SK-N-SH (cell line): Measurements from ENCODE around the gene MBD3L2. TPM values are rescaled to one million over a fixed set of nuclear protein-coding genes. Genes with fewer than 3 reads are reported as not detected.

Source experiments
- CTCF ChIA-PET: fragments of 300-600, 350-600 bp; formaldehyde crosslinking; extraction: SDS; loops from one replicate; lab custom pipeline; 2021; lab: Yijun Ruan, JAX
- POLR2A ChIA-PET: fragments of 350-600 bp; sonication (Branson Sonifier 250); formaldehyde crosslinking; extraction: SDS; loops from one replicate; lab custom pipeline; 2020; ENCODE audit warnings: antibody characterized with exemption, inconsistent platforms; lab: Yijun Ruan, JAX
- DNase-seq: peaks from one replicate; pipeline ENCODE4 v3.0.0; 2012
- H2AFZ ChIP-seq: fragments of 200-600 bp; sonication (generic); 2 replicates; pipeline ENCODE4 v1.8.1; 2016; ENCODE audit warnings: antibody characterized with exemption, mild to moderate bottlenecking, low read depth
- H3F3A ChIP-seq: fragments of 200-600 bp; sonication (generic); replicated peaks from 2 replicates; pipeline ENCODE3; 2016; ENCODE audit warnings: antibody characterized with exemption, mild to moderate bottlenecking; ENCODE audit not compliant: insufficient read depth
- H3K27ac ChIP-seq, 2 experiments: fragments of 200-500 bp in 1 of 2; fragments of 200-600 bp in 1 of 2; sonication (Bioruptor generic) in 1 of 2; sonication (generic), shearing (Covaris generic) in 1 of 2; 2 replicates each; pipeline versions ENCODE4 v1.5.1 to v1.6.1; 2014 to 2016; ENCODE audit warnings: low read depth in 2 of 2, inconsistent platforms in 1 of 2, low read length in 1 of 2, mild to moderate bottlenecking in 1 of 2, mixed read lengths in 1 of 2
- H3K27me3 ChIP-seq: fragments of 200-600 bp; sonication (generic), shearing (Covaris generic); 2 replicates; pipeline ENCODE4 v1.6.1; 2016; ENCODE audit warnings: mixed run types; ENCODE audit not compliant: insufficient read depth
- H3K36me3 ChIP-seq, 2 experiments: fragments of 200-500 bp in 1 of 2; fragments of 200-600 bp in 1 of 2; sonication (Bioruptor generic) in 1 of 2; sonication (generic) in 1 of 2; replicated peaks in 1 of 2; 2 replicates each; pipeline versions ENCODE3 to v1.5.1; 2014 to 2016; ENCODE audit warnings: low read length in 1 of 2, mild to moderate bottlenecking in 1 of 2; ENCODE audit not compliant: insufficient read depth in 2 of 2, control insufficient read depth in 1 of 2
- H3K4me1 ChIP-seq, 2 experiments: fragments of 200-500 bp in 1 of 2; fragments of 200-600 bp in 1 of 2; sonication (Bioruptor generic) in 1 of 2; sonication (generic), shearing (Covaris generic) in 1 of 2; 2 replicates each; pipeline versions ENCODE4 v1.5.1 to v1.6.1; 2014 to 2016; ENCODE audit warnings: low read depth in 1 of 2, low read length in 1 of 2, mixed run types in 1 of 2; ENCODE audit not compliant: insufficient read depth in 2 of 2, control insufficient read depth in 1 of 2
- H3K4me2 ChIP-seq: fragments of 200-600 bp; sonication (generic), shearing (Covaris generic); 2 replicates; pipeline ENCODE4 v1.6.1; 2017; ENCODE audit warnings: mixed run types
- H3K4me3 ChIP-seq, 2 experiments: fragments of 200-500 bp in 1 of 2; fragments of 200-600 bp in 1 of 2; sonication (Bioruptor generic) in 1 of 2; sonication (generic), shearing (Covaris generic) in 1 of 2; 2 replicates each; pipeline versions ENCODE4 v1.5.1 to v1.8.1; 2014 to 2016; ENCODE audit warnings: low read depth in 2 of 2, inconsistent platforms in 1 of 2, low read length in 1 of 2, mild to moderate bottlenecking in 1 of 2, mixed read lengths in 1 of 2, moderate library complexity in 1 of 2
- H3K79me2 ChIP-seq: fragments of 200-600 bp; sonication (generic); 2 replicates; pipeline ENCODE4 v1.8.1; 2017; ENCODE audit warnings: mild to moderate bottlenecking; ENCODE audit not compliant: insufficient read depth
- H3K9ac ChIP-seq: fragments of 200-600 bp; sonication (generic); 2 replicates; pipeline ENCODE4 v1.6.1; 2017; ENCODE audit warnings: mixed run types
- H3K9me2 ChIP-seq: fragments of 200-600 bp; sonication (generic); 2 replicates; pipeline ENCODE4 v1.6.1; 2017; ENCODE audit warnings: mixed run types
- H3K9me3 ChIP-seq: fragments of 200-600 bp; sonication (generic); 2 replicates; pipeline ENCODE4 v1.6.1; 2017; ENCODE audit warnings: mixed run types, mild to moderate bottlenecking, moderate library complexity
- H4K20me1 ChIP-seq: fragments of 200-600 bp; sonication (generic); 2 replicates; pipeline ENCODE4 v1.6.1; 2017; ENCODE audit warnings: mild to moderate bottlenecking, mixed run types; ENCODE audit not compliant: insufficient read depth
- CTCF ChIP-seq: fragments of 200-600 bp; sonication (generic); IDR thresholded peaks from 2 replicates; pipeline ENCODE4 v1.6.1; 2017; ENCODE audit warnings: antibody characterized with exemption, mild to moderate bottlenecking, moderate library complexity
- ELF1 ChIP-seq: IDR thresholded peaks from 2 replicates; pipeline ENCODE4 v1.4.0; 2012
- EZH2phosphoT487 ChIP-seq: fragments of 200-600 bp; sonication (generic); IDR thresholded peaks from 2 replicates; pipeline ENCODE4 v1.6.1; 2017; ENCODE audit warnings: low read depth, mixed run types, mild to moderate bottlenecking, antibody characterized with exemption, moderate library complexity, borderline replicate concordance
- FOXJ3 ChIP-seq: sonication (generic); formaldehyde crosslinking; IDR thresholded peaks from 2 replicates; pipeline ENCODE4 v1.5.1; 2020; ENCODE audit warnings: mild to moderate bottlenecking, missing genetic modification reagents
- FOXM1 ChIP-seq: IDR thresholded peaks from 2 replicates; pipeline ENCODE4 v1.4.0; 2012; ENCODE audit warnings: low read depth, mild to moderate bottlenecking
- GATA2 ChIP-seq: sonication (generic); formaldehyde crosslinking; IDR thresholded peaks from 2 replicates; pipeline ENCODE4 v1.5.0; 2020; ENCODE audit warnings: mild to moderate bottlenecking, missing genetic modification reagents
- IRF3 ChIP-seq: fragments of 150-350 bp; IDR thresholded peaks from 2 replicates; pipeline ENCODE4 v1.6.1; 2016; ENCODE audit warnings: mild to moderate bottlenecking, low read depth, low read length
- JUND ChIP-seq: IDR thresholded peaks from 2 replicates; pipeline ENCODE4 v1.4.0; 2012
- MAX ChIP-seq: IDR thresholded peaks from 2 replicates; pipeline ENCODE4 v1.4.0; 2012; ENCODE audit warnings: low read depth
- MXI1 ChIP-seq: IDR thresholded peaks from 2 replicates; pipeline ENCODE4 v1.6.1; 2012; ENCODE audit warnings: mild to moderate bottlenecking, low read depth, low read length, improper control_type of control experiment
- NFIC ChIP-seq: IDR thresholded peaks from 2 replicates; pipeline ENCODE4 v1.4.0; 2012; ENCODE audit warnings: borderline replicate concordance
- POLR2AphosphoS5 ChIP-seq: IDR thresholded peaks from 2 replicates; pipeline ENCODE4 v1.6.1; 2012; ENCODE audit warnings: low read depth, low read length
- RAD21 ChIP-seq: IDR thresholded peaks from 2 replicates; pipeline ENCODE4 v1.6.1; 2012; ENCODE audit warnings: mild to moderate bottlenecking, low read length
- RFX5 ChIP-seq: IDR thresholded peaks from 2 replicates; pipeline ENCODE4 v1.6.1; 2012; ENCODE audit warnings: mild to moderate bottlenecking, improper control_type of control experiment, low read length
- SIN3A ChIP-seq: IDR thresholded peaks from 2 replicates; pipeline ENCODE4 v1.6.1; 2012; ENCODE audit warnings: low read depth, mild to moderate bottlenecking, low read length, moderate library complexity, borderline replicate concordance
- SMC3 ChIP-seq: IDR thresholded peaks from 2 replicates; pipeline ENCODE4 v1.6.1; 2012; ENCODE audit warnings: low read depth, low read length, improper control_type of control experiment
- TCF12 ChIP-seq: IDR thresholded peaks from 2 replicates; pipeline ENCODE4 v1.4.0; 2012
- USF1 ChIP-seq: IDR thresholded peaks from 2 replicates; pipeline ENCODE4 v1.4.0; 2012; ENCODE audit warnings: low read depth, borderline replicate concordance
- YY1 ChIP-seq: IDR thresholded peaks from 2 replicates; pipeline ENCODE4 v1.4.0; 2012; ENCODE audit warnings: low read depth, mild to moderate bottlenecking
- ZBTB33 ChIP-seq: IDR thresholded peaks from 2 replicates; pipeline ENCODE4 v1.4.0; 2012; ENCODE audit warnings: low read depth, borderline replicate concordance
- WGBS: methylation state at CpG from one replicate; pipeline ENCODE4 v1.1.6; 2017; ENCODE audit warnings: low lambda C conversion rate; 5-methylcytosine and 5-hydroxymethylcytosine counted together
- polyA plus RNA-seq, 3 experiments: library from polyadenylated mRNA; depleted of rRNA; stranded (reverse); fragments of >200 nt; gene quantifications; 2 replicates each; pipeline ENCODE4 v1.2.3, GENCODE V29; 2012

Gene MBD3L2
- polyA plus RNA-seq, 1 of the 3 experiments (the other 2 are of a cell fraction): 0.12 TPM

GRCh38 chr19:7083076-7083956 lies 34.2 kb downstream of the MBD3L2 start:
- ChIA-PET CTCF (no interaction called here), POLR2A (interaction anchor here (1.1 kb wide), 1 partner anchor 14 kb away, joined by 3 read pairs; the partner anchor contains the start of gene ZNF557)
- no peak for DNase-seq
- H2AFZ ChIP-seq: no peak overlapping the region
- no peaks in the 10 kb centered on the region for H4K20me1 ChIP-seq
- H3K4me1 ChIP-seq: no peaks in the 10 kb centered on the region
- 95% methylated on average over 15 of the region's 15 CpGs for WGBS
- no peak overlapping the region for H3K9ac ChIP-seq
- H3K4me3 ChIP-seq: peak overlapping the region in 1 of 2 experiments; percentile 2; a peak in 1 of 4 replicates
- no peaks in the 10 kb centered on the region for H3K27me3 ChIP-seq
- no peak overlapping the region for H3K4me2 ChIP-seq
- peaks cover 22% of the 10 kb centered on the region for H3F3A ChIP-seq
- H3K27ac ChIP-seq: no peak overlapping the region
- H3K79me2 ChIP-seq: no peaks in the 10 kb centered on the region
- 0 out of 2 replicates have a peak, but pooled peaks have one; percentile 5 for TF ChIP-seq USF1
- TF ChIP-seq FOXJ3 (CRISPR knock-in tag): no peak
- H3K9me2 ChIP-seq: no peaks in the 10 kb centered on the region
- H3K9me3 ChIP-seq: peaks cover 52% of the 10 kb centered on the region
- peaks cover 58 to 77% of the 10 kb centered on the region in 2 experiments for H3K36me3 ChIP-seq

GRCh38 chr19:7088999-7089398 lies 39.9 kb downstream of the MBD3L2 start:
- H3K27me3 ChIP-seq: no peaks in the 10 kb centered on the region
- H2AFZ ChIP-seq: no peak overlapping the region
- no peaks in the 10 kb centered on the region for H3K4me1 ChIP-seq
- no peaks in the 10 kb centered on the region for H4K20me1 ChIP-seq
- ChIA-PET CTCF (no interaction called here), POLR2A (no interaction called here)
- peaks cover 4 to 25% of the 10 kb centered on the region in 2 experiments for H3K36me3 ChIP-seq
- no peak for DNase-seq
- no peak overlapping the region for H3K4me2 ChIP-seq
- no peak overlapping the region for H3K9ac ChIP-seq
- H3K27ac ChIP-seq: no peak overlapping the region
- H3F3A ChIP-seq: no peaks in the 10 kb centered on the region
- peaks cover 15% of the 10 kb centered on the region for H3K9me3 ChIP-seq
- no peaks in the 10 kb centered on the region for H3K79me2 ChIP-seq
- H3K9me2 ChIP-seq: no peaks in the 10 kb centered on the region
- WGBS: 84% methylated on average over 6 of the region's 6 CpGs
- no peak overlapping the region for H3K4me3 ChIP-seq
- TF ChIP-seq NFIC (no peak), RAD21 (no peak), YY1 (no peak), EZH2phosphoT487 (no peak), ELF1 (no peak), SMC3 (no peak), TCF12 (no peak), POLR2AphosphoS5 (no peak), RFX5 (no peak), USF1 (no peak), CTCF (no peak), JUND (no peak), GATA2 (no peak), MXI1 (no peak), MAX (no peak), FOXM1 (no peak), ZBTB33 (no peak), IRF3 (no peak), SIN3A (no peak)
